NCI-H446 treated with DMSO at 0.1 percent for 48 hours (cell line): ENCODE results near the gene MICAL2.

ENCODE experiments used
- DNase-seq: peaks from one replicate; lab custom pipeline; 2025; lab: John Stamatoyannopoulos, UW

The MICAL2 gene

DNA sequence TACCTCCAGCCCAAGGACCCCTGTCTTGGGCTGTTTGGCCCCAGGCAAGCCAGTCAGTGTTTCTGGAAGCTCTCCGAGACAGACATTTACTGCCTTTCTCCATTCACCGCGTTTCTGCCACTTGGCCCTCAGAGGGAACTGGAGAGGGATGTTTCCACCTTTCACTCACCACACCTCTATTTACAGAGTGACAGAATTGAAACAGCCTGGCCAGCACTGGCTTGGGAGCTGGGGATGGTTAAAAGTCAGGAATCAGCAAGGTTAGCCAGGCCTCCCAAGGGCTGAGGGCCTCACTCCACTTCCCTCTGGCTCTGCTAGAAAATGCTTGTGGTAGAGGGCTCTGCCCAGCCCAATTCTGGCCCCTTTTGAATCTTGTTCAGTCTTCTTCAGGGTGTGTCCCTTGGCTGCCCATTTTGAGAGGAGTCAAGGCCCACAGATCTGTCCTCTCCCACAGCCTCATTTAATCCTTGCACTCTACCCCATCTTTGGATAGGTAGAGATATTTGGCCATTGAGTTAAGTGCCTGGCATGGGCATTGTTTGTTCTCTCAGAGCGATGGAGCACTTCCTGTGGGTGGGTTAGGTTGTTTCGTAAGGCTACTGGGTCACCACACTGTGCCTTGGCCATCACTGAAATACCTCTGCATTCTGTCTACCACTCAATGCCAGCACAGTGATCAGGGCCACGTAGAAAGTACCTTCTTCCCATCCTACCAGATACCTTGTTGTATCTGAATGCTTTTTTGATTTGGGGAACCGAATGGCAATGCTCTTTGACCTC lies 119.2 kb downstream of the MICAL2 start:
- no peak for DNase-seq

DNA sequence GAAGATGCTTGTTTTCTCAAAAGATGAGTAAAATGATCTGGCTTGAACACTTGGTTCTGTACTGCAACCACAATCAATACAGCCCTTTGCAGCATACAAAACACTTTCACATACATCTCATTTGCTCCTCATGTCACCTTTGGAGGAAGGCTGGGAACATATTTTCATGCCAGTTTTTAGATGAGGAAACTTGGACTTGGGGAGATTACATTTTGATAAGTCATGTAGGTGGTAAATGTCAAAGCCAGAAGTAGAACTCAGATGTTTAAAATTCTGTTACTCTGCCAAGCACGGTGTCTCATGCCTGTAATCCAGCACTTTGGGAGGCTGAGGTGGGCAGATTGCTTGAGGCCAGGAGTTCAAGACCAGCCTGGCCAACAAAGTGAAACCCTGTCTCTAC lies 121.8 kb downstream of the MICAL2 start:
- no peak for DNase-seq

DNA sequence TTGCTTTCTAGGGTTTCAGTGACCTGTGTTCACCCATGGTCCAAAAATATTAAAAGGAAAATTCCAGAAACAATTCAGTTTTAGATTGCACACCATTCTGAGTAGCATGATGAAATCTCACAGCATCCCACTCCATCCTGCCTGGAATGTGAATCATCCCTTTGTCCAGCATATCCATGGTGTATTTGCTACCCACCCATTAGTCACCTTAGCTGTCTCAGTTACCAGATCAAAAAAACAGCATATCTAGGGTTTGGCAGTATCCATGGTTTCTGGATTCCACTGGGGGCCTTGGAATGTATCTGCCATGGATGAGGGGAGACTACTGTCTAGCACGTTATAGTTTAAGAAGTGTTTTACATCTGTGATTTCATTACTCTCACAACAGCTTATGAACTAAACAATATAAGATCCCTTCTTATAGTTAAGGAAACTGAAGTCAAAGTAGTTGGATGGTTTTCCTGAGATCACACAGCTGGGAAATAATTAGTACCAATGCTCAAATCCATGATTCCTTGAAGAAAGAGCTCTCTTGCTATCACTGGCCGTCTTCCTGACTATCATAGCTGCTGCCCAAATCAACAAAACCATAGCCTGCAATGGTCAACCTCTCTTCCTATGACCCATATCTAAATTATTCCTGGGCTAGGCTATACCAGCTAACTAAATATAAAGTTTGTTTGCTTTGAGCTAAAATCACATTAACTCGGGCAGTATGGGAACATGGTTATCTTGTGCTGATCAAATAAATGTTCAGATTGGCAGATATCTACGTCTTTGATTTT lies 122.6 kb downstream of the MICAL2 start:
- no peak for DNase-seq

DNA sequence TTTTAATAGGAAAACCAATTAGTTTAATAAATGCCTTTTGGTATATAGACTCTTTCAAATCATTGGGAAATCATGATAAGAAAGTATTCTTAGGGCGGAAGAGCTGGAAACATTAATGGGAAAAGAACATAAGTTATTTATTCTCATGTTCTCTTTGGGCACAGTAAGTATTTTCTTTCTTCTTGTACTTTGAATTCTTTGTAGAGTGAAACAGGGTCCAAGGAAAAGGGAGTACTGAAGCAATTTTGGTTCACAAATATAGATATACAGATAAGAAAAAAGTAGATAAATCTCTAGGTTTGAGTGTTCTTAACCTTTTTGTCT lies 123.2 kb downstream of the MICAL2 start:
- no peak for DNase-seq

DNA sequence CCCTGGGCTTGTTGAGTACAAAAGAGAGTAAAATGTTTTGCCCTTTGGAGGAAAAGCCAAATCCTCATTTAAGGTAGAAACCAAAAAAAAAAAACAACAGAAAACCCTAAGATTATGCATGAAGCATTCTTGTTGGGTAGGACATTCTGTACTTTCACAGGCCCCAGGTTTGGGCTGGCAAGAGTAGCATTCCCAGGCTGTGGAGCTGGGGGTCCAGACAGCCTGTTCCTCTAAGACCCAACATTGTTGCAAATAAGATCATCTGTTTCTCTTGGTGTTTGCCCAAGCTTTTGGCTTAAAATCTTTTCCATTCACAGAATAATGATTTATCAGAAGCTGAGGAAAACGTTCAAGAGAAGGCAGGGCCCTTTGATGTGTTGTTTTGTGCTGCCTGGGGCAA lies 123.8 kb downstream of the MICAL2 start:
- DNase-seq: no peak

DNA sequence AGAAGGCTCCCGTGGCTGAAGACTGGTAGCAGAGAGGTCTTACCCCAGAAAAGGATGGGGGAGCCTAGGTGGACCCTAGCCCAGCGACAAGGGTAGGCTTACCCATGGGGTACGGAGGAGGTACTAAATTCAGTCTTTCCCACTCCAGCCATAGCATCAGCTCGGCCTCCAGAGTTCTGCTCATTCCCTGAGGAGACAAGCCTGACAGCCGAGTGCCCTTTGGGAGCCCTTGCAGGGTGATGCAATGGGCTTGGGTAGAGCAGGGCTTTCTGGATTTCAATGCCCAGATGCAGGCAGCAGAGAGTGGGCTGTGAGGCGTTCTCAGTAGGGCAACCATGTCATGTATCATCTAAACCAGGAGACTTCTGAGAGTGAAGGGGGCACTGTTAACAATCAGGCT lies 124.7 kb downstream of the MICAL2 start:
- DNase-seq: no peak

DNA sequence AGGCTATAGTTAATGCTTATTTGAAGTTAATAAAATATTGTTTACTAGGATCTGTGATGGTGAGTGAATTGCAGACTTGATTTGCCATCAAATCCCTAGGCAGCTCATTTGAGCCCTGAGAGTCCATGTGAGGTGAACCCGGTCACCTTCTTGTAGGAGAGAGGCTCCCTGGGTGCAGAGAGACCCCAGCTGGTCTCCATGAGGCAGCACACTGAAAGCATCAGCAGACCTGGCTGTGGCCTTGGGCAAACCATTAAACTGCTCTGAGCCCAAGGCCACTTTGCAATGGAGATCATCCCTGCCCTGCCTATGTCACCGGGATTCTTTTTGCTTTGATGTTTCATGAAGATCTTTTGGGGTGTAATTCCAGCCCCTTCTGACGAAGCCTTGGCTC lies 125.2 kb downstream of the MICAL2 start:
- no peak for DNase-seq

DNA sequence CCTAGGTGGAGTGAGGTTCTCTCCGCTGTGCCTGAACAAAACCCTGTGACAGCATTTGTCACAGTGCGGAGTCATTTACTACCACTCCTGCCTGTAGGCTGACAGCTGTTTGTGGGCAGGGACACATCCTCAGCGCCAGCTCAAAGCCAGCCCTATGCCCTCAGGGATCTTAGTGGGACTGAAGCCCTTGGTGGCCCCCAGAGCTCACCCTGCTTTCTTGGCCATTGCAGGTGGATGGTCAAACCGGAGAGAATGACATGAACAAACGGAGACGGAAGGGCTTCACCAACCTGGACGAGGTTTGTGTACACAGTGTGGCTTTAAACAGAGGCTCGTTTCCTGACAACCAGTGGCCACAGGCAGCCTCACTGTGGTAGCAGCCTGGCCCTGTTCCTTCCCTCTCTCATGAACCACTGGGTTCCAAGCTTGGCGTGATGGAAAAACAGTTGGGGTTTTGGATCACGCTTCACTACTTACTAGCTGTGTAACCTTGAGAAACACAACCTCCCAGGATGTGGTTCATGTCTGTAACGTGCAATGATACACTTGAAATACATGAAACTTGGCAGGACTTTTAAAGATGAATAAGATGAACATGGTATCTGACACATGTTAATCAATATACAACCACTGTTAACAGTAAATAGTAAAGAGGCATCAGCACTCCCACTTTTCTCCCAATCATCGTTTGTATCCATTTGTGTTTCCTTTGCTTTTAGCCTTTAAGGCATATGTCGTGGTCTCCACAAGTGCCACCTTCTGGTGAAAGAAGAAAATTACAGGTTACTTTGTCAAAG lies 125.8 kb downstream of the MICAL2 start:
- peak; percentile 38 for DNase-seq

DNA sequence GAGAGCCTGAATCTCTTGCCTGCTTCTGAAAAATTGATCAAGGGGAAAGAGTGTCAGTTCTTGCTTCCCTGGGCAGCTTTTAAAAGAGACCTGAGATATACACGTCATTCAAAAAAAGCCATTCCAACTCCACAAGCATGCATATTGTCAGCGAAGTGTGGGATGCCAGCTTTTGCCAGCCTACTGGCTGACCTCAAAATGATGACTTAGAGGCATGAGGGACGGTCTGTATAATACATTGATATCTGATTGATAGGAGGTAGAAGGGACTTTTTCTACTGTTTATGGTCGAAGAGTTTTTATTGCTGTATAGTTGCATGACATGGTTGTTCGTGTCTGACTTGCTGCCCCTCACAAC lies 126.3 kb downstream of the MICAL2 start:
- no peak for DNase-seq

DNA sequence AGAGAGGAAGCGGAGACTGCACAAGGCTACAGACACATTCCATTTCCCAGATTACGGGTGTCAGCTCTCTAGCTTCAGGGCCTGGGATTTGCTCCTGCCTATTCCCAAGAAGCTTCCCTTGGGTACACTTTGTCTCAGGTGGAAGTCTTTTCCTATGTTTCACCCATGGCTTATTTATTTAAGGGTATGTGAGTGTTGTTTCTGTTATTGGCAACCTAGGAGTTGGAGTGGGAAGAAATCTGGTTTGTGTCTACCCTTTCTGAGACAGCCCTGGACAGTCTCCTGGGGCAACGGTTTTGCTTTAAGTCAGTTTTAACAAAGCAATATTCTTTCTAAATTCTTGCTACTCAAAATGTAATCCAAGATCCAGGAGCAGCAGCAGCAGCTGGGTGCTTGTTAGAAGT lies 127.0 kb downstream of the MICAL2 start:
- no peak for DNase-seq

DNA sequence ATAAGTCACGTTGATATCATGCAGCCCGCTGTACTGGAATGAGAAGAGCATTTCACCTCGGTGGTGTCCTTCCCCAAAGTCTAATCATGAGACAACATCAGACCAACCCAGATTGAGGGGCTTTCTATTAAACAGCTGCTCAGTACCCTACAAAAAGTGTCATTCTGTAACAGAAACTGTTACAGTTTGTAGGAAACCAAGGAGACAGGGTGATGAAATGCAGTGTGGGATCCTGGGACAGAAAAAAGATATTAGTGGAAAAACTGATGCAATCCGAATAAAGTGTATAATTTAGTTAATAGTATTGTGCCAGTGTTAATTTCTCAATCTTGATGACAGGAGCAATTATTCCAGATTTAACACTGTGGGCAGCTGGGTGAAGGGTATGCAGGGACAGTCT lies 128.0 kb downstream of the MICAL2 start:
- no peak for DNase-seq

DNA sequence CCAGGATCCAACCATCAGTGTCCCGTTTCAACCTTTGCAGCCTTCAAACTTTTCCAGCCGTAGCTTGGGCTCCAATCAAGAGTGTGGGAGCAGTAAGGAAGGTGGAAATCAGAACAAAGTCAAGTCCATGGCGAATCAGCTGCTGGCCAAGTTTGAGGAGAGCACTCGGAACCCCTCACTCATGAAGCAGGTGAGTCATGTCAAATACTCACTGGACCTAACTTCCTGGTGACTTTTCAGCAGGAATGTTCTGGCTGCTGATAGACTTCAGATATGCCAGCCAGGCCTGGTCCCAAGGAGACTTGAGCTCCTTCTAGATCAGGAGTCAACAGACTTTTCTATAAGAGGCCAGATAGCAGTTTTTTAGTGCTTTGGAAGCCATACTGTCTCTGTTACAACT lies 129.0 kb downstream of the MICAL2 start:
- DNase-seq: no peak

DNA sequence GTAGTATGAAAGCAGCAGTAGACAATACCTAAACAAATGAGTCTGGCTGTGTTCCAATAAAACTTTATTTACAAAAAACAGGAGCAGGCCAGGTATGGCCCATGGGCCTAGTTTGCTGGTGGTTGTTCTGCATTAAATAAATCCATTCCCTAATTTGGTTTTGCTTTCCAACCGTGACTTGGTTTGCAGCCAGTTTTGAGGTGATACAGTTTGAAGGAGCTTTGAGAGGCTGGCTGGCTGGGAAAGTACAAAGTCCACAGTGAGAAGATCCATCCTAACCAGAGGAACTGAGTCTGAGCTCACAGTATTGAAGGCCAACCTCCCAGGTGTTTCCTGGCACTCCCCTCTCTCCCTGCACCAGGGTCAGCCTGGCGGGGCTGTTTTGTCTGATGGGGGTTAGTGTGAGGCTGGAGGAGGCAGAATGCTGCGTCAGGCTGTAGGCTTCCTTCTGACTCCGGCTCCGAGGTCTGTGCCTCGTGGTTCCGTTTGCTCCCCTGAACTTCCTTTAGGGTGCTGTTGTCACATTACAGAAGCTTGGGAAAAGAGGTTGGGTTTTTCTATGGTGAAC lies 129.5 kb downstream of the MICAL2 start:
- DNase-seq: no peak

DNA sequence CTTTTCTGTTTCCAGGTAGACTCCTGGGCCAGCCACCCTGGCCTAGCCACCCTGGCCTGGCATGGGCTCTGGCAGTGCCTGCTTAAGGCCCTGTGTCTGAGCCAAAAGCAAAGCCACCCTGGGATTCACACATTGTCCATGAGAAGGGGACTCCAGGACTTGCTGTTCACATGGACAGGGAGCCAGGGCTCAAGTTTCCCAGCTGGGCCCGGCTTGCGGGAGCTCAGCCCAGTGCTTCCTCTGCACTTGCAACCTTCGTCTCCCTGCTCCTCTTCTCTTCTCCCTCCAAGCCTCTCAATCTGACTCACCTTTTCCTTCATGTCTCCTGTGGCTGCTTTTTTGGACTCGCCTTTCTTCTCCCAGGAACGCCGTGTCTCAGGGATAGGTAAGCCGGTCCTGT lies 130.3 kb downstream of the MICAL2 start:
- DNase-seq: no peak

DNA sequence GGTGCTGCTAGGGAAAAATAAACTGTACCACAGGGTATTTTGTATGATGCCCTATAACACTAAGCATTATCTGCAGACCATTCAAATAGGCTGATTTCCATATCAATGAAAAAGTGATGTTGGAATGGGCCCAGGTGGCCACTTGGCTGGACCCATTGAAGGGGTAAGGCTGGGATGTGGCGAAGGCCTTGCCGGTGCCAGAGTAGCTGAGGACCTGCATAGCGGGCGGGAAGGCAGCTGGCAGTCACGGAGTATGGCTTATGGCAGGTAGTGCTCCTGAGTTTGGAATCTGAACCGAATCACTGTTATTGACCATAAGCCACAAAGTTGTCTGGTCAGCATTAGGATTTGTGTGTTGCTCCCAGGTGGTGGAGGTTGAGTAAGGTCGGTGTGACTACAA lies 131.0 kb downstream of the MICAL2 start:
- DNase-seq: no peak

DNA sequence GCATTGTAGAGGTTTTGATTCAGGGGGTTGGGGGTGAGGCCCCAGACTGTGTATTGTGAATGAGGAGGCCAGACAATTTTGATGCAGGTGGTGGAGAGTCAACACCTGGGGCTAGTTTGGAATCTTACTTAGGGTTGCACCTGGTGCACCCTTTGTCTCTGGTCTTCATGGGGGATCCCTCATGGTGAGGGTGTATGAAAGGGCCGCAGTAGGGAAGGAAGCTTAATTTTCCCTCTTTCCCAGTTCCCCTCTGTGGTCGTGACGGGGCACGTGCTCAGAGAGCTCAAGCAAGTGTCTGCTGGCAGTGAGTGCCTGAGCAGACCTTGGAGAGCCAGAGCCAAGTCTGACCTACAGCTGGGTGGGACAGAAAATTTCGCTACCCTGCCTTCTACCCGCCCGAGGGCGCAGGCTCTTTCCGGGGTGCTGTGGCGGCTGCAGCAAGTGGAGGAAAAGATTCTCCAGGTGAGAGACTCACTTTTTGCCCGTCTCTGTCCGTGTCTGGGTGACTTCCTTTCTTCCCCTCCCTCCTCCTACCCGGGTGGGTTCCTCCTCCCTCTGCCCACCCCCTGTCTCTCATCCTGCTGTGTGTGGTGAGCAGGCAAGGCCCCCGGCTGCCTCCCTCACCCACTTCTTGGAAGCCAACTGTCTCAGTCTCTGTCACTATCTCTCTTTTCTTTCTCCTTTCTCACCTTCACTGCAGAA lies 131.7 kb downstream of the MICAL2 start:
- no peak for DNase-seq

DNA sequence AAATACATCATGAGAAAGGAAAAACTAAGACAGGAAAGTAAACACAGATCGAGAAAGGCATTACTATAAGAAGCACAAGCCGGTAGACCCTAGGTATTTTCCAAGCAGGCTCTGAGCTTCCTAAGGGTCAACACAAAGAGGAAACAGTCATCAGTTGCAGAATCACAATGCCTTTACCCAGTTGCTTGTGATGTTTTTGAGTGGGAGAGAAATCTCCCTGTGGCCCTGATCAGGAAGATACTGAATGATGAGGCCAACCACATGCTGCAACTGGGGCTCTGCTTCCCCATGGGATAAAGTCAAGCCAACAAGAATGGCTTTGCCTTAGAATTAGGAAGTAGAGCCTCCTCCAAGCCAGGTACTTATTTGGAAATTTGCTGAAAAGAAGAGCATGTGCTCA lies 132.6 kb downstream of the MICAL2 start:
- no peak for DNase-seq

DNA sequence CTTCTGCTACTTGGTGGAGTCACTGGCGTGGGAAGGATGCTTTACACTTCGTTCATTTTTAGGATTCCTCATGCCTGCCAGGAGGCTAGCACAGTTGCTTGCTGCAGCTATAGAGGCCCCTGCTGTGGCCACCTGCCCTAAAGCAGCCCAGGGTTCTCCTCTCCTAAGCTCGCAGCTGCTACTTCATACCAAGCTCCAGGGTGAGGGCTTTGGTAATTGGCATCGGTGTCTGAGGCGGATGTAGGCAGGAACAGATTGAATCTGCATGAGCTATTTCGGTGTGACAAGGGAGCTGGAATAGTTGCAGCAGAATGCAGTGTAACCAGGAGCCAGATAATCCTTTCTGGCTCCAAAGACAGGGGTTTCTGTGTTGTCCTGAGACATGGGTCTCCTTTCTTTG lies 133.1 kb downstream of the MICAL2 start:
- peak; percentile 93 for DNase-seq

DNA sequence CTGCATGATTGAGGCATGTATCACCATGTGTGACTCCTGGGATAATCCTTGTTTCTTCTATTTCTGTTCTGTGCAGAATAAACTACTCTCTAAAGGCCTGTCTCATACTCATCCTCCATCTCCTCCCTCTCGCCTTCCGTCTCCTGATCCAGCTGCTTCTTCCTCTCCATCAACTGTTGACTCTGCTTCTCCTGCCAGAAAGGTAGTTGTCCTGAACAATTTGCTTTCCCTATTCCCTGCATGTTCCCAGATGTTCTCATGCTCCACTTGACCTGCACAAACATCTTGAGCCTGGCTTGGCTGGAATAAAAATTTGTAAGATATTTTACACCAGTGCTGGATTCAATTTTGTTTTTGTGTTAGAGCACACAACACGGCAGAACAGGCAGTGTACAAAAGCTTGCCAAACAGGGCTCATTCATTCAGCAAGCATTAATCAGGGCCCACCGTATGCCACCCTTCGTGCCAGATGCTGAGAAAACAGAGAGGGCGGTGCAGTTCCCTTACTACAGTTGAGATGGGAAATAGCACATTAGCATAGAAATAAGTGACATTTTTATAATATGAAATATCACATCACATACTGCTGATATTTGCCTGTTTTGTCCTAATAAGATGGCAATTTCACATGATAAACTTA lies 133.6 kb downstream of the MICAL2 start:
- DNase-seq: peak; percentile 90

DNA sequence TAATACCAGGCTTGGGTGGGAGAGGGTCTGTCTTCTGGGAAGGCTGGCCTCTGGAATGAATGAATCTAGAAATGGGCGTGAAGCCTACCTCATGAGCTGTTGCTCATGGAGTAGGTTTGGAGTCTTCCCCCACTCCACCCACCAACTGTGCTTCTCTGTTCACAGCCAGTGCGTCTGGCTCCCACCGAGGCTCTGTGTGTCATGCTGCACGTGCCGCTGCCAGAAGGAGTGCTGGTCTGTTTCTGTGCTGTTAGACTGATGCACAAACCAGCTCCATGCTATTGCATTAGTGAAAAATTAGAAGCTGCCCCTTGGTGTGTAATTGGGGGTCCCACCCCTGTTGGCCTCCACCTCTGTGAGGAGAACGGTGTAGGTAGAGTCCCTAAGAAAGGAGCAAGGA lies 134.7 kb downstream of the MICAL2 start:
- peak; percentile 56 for DNase-seq

DNA sequence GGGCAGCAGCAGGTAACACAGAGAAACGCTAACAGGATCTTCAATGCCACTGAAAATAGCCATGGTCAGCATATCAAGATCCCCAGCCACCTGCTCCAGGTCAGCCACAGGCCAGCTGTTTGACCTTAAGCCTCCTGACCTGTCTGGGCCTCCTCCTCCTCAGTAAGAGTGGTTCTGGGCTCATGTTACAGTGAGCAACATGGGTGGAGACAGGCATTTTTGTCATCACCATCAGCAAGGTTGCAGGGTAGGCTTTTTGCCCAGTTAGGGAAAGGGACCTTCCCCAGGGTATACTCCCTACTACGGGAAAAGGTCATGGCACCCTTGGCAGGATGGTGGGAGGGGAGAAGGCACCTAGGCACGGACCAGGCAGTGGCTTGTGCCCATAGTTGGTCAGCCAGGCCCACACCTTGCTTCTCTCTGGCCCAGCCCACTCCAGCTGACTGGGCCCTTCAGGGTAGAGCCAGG lies 135.2 kb downstream of the MICAL2 start:
- DNase-seq: no peak
